Adipocyte (in vitro differentiated cells): ENCODE data around the gene PSENEN.
"Not testable (repeated sequence)": the region's sequence is repeated elsewhere in the genome, so short reads cannot be mapped to it uniquely, and the experiment has no call there.

Experiments used
- DNase-seq: peaks from one replicate; pipeline ENCODE4 v3.0.0-alpha.2; 2015; ENCODE audit warnings: low read depth
- H3K27me3 ChIP-seq: replicated peaks from 2 replicates; pipeline ENCODE4 v1.7.0; 2013; ENCODE audit warnings: mild to moderate bottlenecking, low read length, moderate library complexity; ENCODE audit not compliant: control insufficient read depth, insufficient read depth
- H3K36me3 ChIP-seq: 2 replicates; pipeline ENCODE4 v1.7.0; 2013; ENCODE audit warnings: low read length, mild to moderate bottlenecking, moderate library complexity; ENCODE audit not compliant: control insufficient read depth, insufficient read depth, severe bottlenecking
- H3K4me1 ChIP-seq: 2 replicates; pipeline ENCODE4 v1.7.0; 2013; ENCODE audit warnings: mild to moderate bottlenecking, low read length, moderate library complexity; ENCODE audit not compliant: control insufficient read depth, insufficient read depth
- H3K4me3 ChIP-seq: 2 replicates; pipeline ENCODE4 v1.7.0; 2013; ENCODE audit warnings: mild to moderate bottlenecking, low read length, moderate library complexity
- H3K9ac ChIP-seq: 2 replicates; pipeline ENCODE4 v1.7.0; 2013; ENCODE audit warnings: mild to moderate bottlenecking, low read length, moderate library complexity
- H3K9me3 ChIP-seq: 2 replicates; pipeline ENCODE4 v1.7.0; 2013; ENCODE audit warnings: mild to moderate bottlenecking, low read length, moderate library complexity; ENCODE audit not compliant: control insufficient read depth

Gene PSENEN

DNA sequence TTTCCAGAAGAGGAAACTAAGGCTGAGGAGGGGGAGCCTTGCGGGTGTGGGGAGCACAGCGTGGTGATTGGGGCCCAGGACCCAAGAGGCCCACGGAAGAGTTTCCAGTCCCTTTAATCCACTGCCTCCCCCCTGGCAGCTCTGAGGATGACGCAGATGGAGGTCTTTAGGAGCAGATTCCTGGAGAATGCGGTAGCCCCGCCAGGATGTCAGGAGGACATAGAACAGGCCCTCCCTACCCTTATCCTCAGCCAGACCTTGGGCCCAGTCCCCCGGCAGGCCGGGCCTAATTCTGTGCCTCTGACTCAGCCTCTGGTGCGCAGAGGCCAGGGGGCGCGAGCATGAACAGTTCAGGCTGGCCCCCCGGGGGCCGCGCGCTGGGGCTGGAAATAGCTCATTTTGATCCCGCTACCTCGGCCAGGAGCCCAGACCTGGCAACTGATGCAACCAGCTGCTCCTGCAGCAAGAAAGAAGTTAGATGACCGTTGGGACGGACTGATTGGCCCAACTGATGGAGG, 11.8 kb downstream of the PSENEN start:
- no peaks in the 10 kb centered on the region for H3K9me3 ChIP-seq
- H3K9ac ChIP-seq, result peak overlapping the region; percentile 100
- peaks cover 30% of the 10 kb centered on the region for H3K4me1 ChIP-seq
- DNase-seq, result peak; percentile 95
- H3K4me3 ChIP-seq, result peak overlapping the region; percentile 98
- H3K27me3 ChIP-seq, result no peaks in the 10 kb centered on the region
- H3K36me3 ChIP-seq, result peaks cover 26% of the 10 kb centered on the region

- H3K4me3 ChIP-seq, result peak within 1 kb of the TSS; percentile 98
- H3K4me1 ChIP-seq, result peaks cover 30% of the 10 kb centered on the region
- H3K27me3 ChIP-seq, result no peaks in the 10 kb centered on the region
- H3K9ac ChIP-seq, result peak within 1 kb of the TSS; percentile 100
- H3K9me3 ChIP-seq, result no peaks in the 10 kb centered on the region
- peaks cover 20% of the 10 kb centered on the region for H3K36me3 ChIP-seq
- peak; percentile 99 for DNase-seq
Measured at GRCh38 chr19:35757749-35758608, 12.5 kb downstream of the PSENEN start, which contains the start of gene PROSER3. Gene PROSER3 (plus strand): TSS chr19:35758176. CDS start chr19:35758216, 40 bp downstream.

DNA sequence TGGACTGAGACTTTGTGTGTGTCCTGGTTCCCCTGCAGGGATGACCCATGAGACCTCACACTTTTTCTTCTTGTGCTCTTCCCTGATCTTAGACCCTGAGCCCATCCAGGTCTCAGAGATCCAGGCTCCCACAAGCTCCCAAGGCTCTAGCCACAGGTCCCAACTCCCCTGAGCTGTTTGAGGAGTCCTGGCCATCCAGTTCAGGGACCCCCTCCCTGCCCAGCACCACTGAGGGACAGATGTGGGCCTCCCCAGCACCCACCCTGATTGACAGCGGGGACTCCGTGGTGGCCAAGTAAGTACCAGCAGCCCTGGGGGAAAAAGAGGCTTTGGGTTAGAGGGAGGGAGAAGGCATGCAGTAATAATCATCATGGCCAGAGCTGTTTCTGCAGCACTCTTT, 14.2 kb downstream of the PSENEN start:
- no peaks in the 10 kb centered on the region for H3K27me3 ChIP-seq
- peaks cover 23% of the 10 kb centered on the region for H3K4me1 ChIP-seq
- no peaks in the 10 kb centered on the region for H3K9me3 ChIP-seq
- no peak overlapping the region for H3K4me3 ChIP-seq
- DNase-seq, result no peak
- H3K9ac ChIP-seq, result peak overlapping the region; percentile 42
- peaks cover 8% of the 10 kb centered on the region for H3K36me3 ChIP-seq

- Histone ChIP-seq H3K9me3 (no peaks in the 10 kb centered on the region), H3K27me3 (no peaks in the 10 kb centered on the region), H3K4me3 (no peak overlapping the region), H3K4me1 (peaks cover 17% of the 10 kb centered on the region), H3K9ac (no peak overlapping the region), H3K36me3 (peaks cover 19% of the 10 kb centered on the region)
- no peak for DNase-seq
Measured at GRCh38 chr19:35760711-35761349, 15.4 kb downstream of the PSENEN start.

DNA sequence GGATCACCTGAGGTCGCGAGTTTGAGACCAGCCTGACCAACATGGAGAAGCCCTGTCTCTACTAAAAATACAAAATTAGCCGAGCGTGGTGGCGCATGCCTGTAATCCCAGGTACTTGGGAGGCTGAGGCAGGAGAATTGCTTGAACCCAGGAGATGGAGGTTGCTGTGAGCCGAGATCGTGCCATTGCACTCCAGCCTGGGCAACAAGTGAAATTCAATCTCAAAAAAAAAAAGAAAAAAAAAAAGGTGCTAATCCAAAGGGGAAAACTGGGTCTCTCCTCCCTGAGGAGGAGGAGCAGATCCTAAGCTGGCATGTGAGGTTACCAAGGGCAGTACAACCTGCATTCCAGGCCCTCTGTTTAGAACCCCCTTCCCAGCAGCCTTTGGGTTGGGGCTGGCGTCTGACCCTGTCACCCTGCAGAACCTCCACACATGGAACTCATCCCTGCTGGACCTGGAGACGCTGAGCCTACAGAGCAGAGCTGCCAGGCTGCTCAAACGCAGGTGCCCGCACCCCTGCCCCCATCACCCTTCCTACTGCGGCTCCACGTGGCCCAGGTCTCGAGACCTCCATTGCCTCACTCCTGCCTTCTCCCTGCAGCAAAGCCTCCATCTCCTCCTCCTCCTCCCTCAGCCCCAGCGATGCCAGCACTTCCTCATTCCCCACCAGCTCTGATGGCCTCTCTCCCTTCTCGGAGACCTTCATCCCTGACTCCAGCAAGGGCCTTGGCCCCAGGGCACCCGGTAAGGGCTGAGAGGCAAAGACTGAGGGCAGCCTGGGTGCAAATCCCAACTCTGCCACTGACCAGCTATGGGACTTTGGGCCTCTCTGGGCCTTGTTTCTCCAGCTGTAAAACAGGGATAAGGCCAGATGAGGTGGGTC, 19.2 kb downstream of the PSENEN start:
- Histone ChIP-seq H3K36me3 (peaks cover 19% of the 10 kb centered on the region), H3K9me3 (no peaks in the 10 kb centered on the region), H3K27me3 (no peaks in the 10 kb centered on the region), H3K4me1 (peaks cover 3% of the 10 kb centered on the region), H3K4me3 (no peak overlapping the region), H3K9ac (no peak overlapping the region)
- no peak for DNase-seq

DNA sequence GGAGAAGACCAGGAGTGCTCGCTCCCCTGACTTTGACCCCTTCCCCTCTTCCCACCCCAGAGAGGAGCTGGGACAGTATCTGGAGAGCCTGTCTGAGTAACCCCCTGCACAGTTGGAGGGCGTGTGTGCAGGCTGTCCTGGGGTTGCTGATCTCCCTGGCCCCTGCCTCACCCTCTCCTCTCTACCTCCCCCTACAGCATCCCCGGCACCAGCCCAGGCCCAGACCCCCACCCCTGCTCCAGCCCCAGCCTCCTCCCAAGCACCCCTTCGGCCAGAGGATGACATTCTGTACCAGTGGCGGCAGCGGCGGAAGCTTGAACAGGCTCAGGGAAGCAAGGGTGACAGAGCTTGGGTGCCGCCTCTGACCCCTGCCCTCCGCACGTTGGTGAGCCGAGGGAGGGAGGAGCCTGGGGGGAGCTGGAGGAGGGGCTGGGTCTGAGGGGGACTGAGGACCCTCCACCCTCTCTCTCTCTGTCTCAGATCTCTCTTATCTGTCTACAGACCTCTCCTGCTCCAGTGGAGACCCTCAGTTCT, 21.2 kb downstream of the PSENEN start:
- H3K4me1 ChIP-seq, result no peaks in the 10 kb centered on the region
- no peak for DNase-seq
- H3K9ac ChIP-seq, result no peak overlapping the region
- no peak overlapping the region for H3K4me3 ChIP-seq
- H3K27me3 ChIP-seq, result no peaks in the 10 kb centered on the region
- no peaks in the 10 kb centered on the region for H3K9me3 ChIP-seq
- H3K36me3 ChIP-seq, result peaks cover 19% of the 10 kb centered on the region

GRCh38 chr19:35767288-35768081, 22.0 kb downstream of the PSENEN start:
- Histone ChIP-seq H3K9me3 (no peaks in the 10 kb centered on the region), H3K27me3 (no peaks in the 10 kb centered on the region), H3K9ac (no peak overlapping the region), H3K4me3 (no peak overlapping the region), H3K4me1 (no peaks in the 10 kb centered on the region), H3K36me3 (peaks cover 13% of the 10 kb centered on the region)
- no peak for DNase-seq

GRCh38 chr19:35768082-35768421, 22.6 kb downstream of the PSENEN start:
- no peak for DNase-seq
- Histone ChIP-seq H3K36me3 (peaks cover 13% of the 10 kb centered on the region), H3K27me3 (no peaks in the 10 kb centered on the region), H3K4me1 (no peaks in the 10 kb centered on the region), H3K4me3 (no peak overlapping the region), H3K9me3 (no peaks in the 10 kb centered on the region), H3K9ac (no peak overlapping the region)

DNA sequence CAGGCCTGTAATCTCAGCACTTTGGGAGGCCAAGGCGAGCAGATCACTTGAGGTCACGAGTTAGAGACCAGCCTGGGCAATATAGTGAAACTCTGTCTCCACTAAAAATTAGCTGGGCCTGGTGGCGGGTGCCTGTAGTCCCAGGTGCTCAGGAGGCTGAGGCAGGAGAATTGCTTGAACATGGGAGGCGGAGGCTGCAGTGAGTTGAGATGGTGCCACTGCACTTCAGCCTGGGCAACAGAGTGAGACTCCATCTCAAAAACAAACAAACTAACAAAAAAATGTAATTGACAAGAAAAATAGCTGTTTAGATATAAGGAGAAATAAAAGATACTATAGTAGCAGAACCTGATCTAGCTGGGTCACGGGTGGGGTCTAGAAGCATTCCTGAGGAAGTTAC, 26.9 kb downstream of the PSENEN start:
- H3K9me3 ChIP-seq, H3K9ac ChIP-seq, H3K4me3 ChIP-seq, H3K27me3 ChIP-seq, H3K36me3 ChIP-seq, DNase-seq: not testable (repeated sequence)
- H3K4me1 ChIP-seq, result peaks cover 13% of the 10 kb centered on the region

GRCh38 chr19:35773020-35773806, 27.8 kb downstream of the PSENEN start:
- no peaks in the 10 kb centered on the region for H3K36me3 ChIP-seq
- H3K27me3 ChIP-seq, result no peaks in the 10 kb centered on the region
- peaks cover 13% of the 10 kb centered on the region for H3K4me1 ChIP-seq
- H3K4me3 ChIP-seq, result no peak overlapping the region
- no peaks in the 10 kb centered on the region for H3K9me3 ChIP-seq
- no peak overlapping the region for H3K9ac ChIP-seq
- no peak for DNase-seq
